PC-9 (cell line): ENCODE measurements around the gene PADI1. TPM values are rescaled to one million over a fixed set of nuclear protein-coding genes. Genes with fewer than 3 reads are reported as not detected.

ENCODE experiments used
- BruUV-seq: library from RNA; stranded (reverse); fragments of 400-500 nt; replicated peaks from 2 replicates; lab custom pipeline; 2021; lab: Mats Ljungman, UMichigan
- CTCF ChIA-PET: fragments of 300-600 bp; sonication (Branson Sonifier 250); formaldehyde crosslinking; loops from one replicate; lab custom pipeline; 2022; ENCODE audit warnings: antibody characterized with exemption; lab: Charles Lee
- POLR2A ChIA-PET: fragments of 300-600 bp; sonication (Branson Sonifier 250); formaldehyde crosslinking; loops from one replicate; lab custom pipeline; 2022; ENCODE audit warnings: antibody characterized with exemption; ENCODE audit not compliant: unreplicated experiment; lab: Charles Lee
- DNase-seq, 2 experiments: peaks; one replicate each; pipeline versions ENCODE4 v3.0.0 to v3.0.0-alpha.2; 2015 to 2022; ENCODE audit warnings: mixed read lengths in 1 of 2
- H2AFZ ChIP-seq: fragments of 200-600 bp; sonication (generic); 2 replicates; pipeline ENCODE4 v1.8.1; 2017; ENCODE audit warnings: antibody characterized with exemption
- H3F3A ChIP-seq: fragments of 200-600 bp; sonication (generic); 2 replicates; pipeline ENCODE4 v1.8.1; 2017; ENCODE audit warnings: antibody characterized with exemption, mild to moderate bottlenecking, low read depth; ENCODE audit not compliant: insufficient read depth
- H3K27ac ChIP-seq: fragments of 200-600 bp; sonication (generic); 2 replicates; pipeline ENCODE4 v1.6.1; 2016; ENCODE audit warnings: mixed run types
- H3K27me3 ChIP-seq: fragments of 200-600 bp; sonication (generic); 2 replicates; pipeline ENCODE4 v1.6.1; 2016; ENCODE audit warnings: low read depth, mixed run types; ENCODE audit not compliant: insufficient read depth
- H3K36me3 ChIP-seq: fragments of 200-600 bp; sonication (generic); 2 replicates; pipeline ENCODE4 v1.6.1; 2016; ENCODE audit warnings: low read depth, mixed run types
- H3K4me1 ChIP-seq: fragments of 200-600 bp; sonication (generic); replicated peaks from 2 replicates; pipeline ENCODE4 v1.6.1; 2016; ENCODE audit warnings: mixed run types; ENCODE audit not compliant: insufficient read depth
- H3K4me2 ChIP-seq: fragments of 200-600 bp; sonication (generic); 2 replicates; pipeline ENCODE4 v1.6.1; 2017; ENCODE audit warnings: mixed run types
- H3K4me3 ChIP-seq: fragments of 200-600 bp; sonication (generic); 2 replicates; pipeline ENCODE4 v1.6.1; 2016; ENCODE audit warnings: mixed run types
- H3K79me2 ChIP-seq: fragments of 200-600 bp; sonication (generic); 2 replicates; pipeline ENCODE4 v1.6.1; 2017; ENCODE audit warnings: low read depth, mixed run types
- H3K9me2 ChIP-seq: fragments of 200-600 bp; sonication (generic); 2 replicates; pipeline ENCODE4 v1.8.1; 2017; ENCODE audit warnings: mild to moderate bottlenecking; ENCODE audit not compliant: insufficient read depth
- H3K9me3 ChIP-seq: fragments of 200-600 bp; sonication (generic); 2 replicates; pipeline ENCODE4 v1.8.1; 2016; ENCODE audit warnings: low read depth; ENCODE audit not compliant: insufficient read depth
- H4K20me1 ChIP-seq: fragments of 200-600 bp; sonication (generic); 2 replicates; pipeline ENCODE4 v1.8.1; 2017; ENCODE audit not compliant: insufficient read depth
- EZH2 ChIP-seq: fragments of 200-600 bp; sonication (generic); IDR thresholded peaks from 2 replicates; pipeline ENCODE4 v1.8.0; 2017; ENCODE audit warnings: antibody characterized with exemption, low read depth
- intact Hi-C: fragments of 100-400 bp; cut with micrococcal nuclease; formaldehyde crosslinking; loops from one replicate; pipeline ENCODE4 v1.10.0; 2022; ENCODE audit not compliant: unreplicated experiment
- total RNA-seq: library from RNA; stranded (reverse); gene quantifications from 2 replicates; pipeline ENCODE4 v1.2.3, GENCODE V29; 2021
- TF ChIP-seq, protein P1 (sequence below): fragments of 200-600 bp; sonication (generic); conservative IDR thresholded peaks from 2 replicates; pipeline ENCODE4 v1.6.1; 2017; ENCODE audit warnings: mixed run types, antibody characterized with exemption, mild to moderate bottlenecking, moderate library complexity

Gene PADI1
- total RNA-seq, 1 experiment from 2014 or later = 28.3 TPM

DNA sequence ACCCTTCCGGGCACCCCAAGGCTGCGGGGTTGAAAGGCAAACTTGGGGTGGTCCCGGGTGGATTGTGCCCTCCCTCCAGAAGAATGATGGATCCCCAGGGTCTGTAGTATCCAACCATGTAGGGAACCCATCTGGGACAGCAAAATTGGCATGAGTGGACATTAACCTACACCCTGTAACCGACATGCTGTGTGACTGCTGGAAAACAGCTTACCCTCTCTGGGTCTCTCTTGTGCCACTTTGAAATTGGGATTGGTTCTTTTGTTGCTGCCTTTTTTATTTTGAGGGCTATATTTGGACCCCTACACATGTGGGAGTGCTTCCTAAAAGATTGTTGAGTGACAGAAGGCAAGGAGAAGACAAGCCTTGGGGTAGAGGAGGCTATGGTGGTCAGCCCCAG, 19.5 kb downstream of the PADI1 start:
- POLR2A ChIA-PET = no interaction called here
- Histone ChIP-seq H3K79me2 (peaks cover 19% of the 10 kb centered on the region; the same call in 1 of the 2 replicates), H3K4me1 (peaks cover 42% of the 10 kb centered on the region), H3K27me3 (no peaks in the 10 kb centered on the region), H4K20me1 (no peaks in the 10 kb centered on the region), H3K4me2 (no peak overlapping the region), H3K36me3 (no peaks in the 10 kb centered on the region), H3K27ac (no peak overlapping the region), H3F3A (peaks cover 44% of the 10 kb centered on the region), H3K4me3 (no peak overlapping the region), H3K9me3 (no peaks in the 10 kb centered on the region), H2AFZ (no peak overlapping the region), H3K9me2 (no peaks in the 10 kb centered on the region)
- no TSS peak for BruUV-seq
- CTCF ChIA-PET = no interaction called here
- intact Hi-C loops = no loop called here
- DNase-seq = no peak
- TF ChIP-seq, protein P1, sequence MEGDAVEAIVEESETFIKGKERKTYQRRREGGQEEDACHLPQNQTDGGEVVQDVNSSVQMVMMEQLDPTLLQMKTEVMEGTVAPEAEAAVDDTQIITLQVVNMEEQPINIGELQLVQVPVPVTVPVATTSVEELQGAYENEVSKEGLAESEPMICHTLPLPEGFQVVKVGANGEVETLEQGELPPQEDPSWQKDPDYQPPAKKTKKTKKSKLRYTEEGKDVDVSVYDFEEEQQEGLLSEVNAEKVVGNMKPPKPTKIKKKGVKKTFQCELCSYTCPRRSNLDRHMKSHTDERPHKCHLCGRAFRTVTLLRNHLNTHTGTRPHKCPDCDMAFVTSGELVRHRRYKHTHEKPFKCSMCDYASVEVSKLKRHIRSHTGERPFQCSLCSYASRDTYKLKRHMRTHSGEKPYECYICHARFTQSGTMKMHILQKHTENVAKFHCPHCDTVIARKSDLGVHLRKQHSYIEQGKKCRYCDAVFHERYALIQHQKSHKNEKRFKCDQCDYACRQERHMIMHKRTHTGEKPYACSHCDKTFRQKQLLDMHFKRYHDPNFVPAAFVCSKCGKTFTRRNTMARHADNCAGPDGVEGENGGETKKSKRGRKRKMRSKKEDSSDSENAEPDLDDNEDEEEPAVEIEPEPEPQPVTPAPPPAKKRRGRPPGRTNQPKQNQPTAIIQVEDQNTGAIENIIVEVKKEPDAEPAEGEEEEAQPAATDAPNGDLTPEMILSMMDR = no peak
- no peak for TF ChIP-seq EZH2

DNA sequence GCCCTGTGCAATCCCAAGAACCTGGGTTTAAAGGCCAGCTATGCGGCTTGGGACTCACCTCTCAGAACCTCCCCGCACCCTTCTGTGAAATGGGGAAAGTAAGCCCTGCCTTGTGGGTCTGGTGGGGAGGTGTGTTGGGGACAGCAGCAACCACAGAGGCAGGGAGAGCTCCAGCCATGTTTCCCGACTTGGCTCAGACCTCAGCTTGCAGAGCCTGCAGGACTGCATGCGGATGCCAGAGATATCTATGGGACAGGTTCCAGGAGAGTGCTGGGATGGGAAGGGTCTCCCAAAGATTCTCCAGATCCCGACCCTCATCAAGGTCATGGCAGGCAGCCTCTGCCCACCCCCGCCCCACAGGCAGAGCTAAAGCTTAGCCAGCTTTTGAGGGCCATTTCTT, 20.2 kb downstream of the PADI1 start:
- no peak for TF ChIP-seq EZH2
- TF ChIP-seq, protein P1 = no peak
- Histone ChIP-seq H3K4me1 (peaks cover 49% of the 10 kb centered on the region), H3K27me3 (no peaks in the 10 kb centered on the region), H4K20me1 (no peaks in the 10 kb centered on the region), H3K27ac (peak overlapping the region; percentile 81; the same call in 1 of the 2 replicates), H3K9me2 (no peaks in the 10 kb centered on the region), H3K79me2 (peaks cover 13% of the 10 kb centered on the region; the same call in 1 of the 2 replicates), H3K4me3 (no peak overlapping the region), H3K9me3 (no peaks in the 10 kb centered on the region), H3F3A (peaks cover 51% of the 10 kb centered on the region), H2AFZ (no peak overlapping the region), H3K36me3 (no peaks in the 10 kb centered on the region), H3K4me2 (no peak overlapping the region)
- POLR2A ChIA-PET = no interaction called here
- intact Hi-C loops = no loop called here
- CTCF ChIA-PET = interaction anchor here (0.6 kb wide), 1 partner anchor 93 kb away, joined by 6 read pairs; no protein-coding TSS in a partner anchor
- DNase-seq = no peak
- no TSS peak for BruUV-seq

DNA sequence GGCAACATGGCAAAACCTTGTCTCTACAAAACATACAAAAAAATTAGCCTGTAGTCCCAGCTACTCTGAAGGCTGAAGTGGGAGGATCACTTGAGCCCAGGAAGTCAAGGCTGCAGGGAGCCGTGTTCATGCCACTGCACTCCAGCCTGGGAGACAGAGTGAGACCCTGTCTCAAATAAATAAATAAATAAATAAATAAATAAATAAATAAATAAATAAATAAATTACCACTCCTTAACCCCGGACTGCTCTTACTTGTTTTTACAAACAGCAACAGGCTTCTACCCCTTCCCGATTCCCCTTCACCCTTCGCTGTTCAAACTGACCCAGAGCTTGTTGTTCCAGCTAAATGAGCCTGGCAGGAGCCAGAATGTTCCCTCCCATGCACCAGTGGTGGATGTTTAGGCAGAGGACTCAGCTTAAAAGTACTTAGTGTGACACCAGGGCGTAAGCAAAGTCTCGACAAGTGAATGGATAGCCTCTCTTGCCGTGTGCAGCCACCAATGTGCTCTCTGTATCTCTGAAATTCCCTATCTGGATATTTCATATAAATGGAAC, 22.5 kb downstream of the PADI1 start:
- Histone ChIP-seq H3K4me1 (peaks cover 72% of the 10 kb centered on the region), H3K36me3 (no peaks in the 10 kb centered on the region), H2AFZ (no peak overlapping the region), H3K4me3 (no peak overlapping the region), H3K9me3 (no peaks in the 10 kb centered on the region), H3K9me2 (no peaks in the 10 kb centered on the region), H3K4me2 (0 out of 2 replicates have a peak overlapping the region, but pooled peaks have one; percentile 61), H3K79me2 (peaks cover 9% of the 10 kb centered on the region; the same call in 1 of the 2 replicates), H3K27ac (peak overlapping the region; percentile 100), H3F3A (peaks cover 69% of the 10 kb centered on the region), H4K20me1 (no peaks in the 10 kb centered on the region), H3K27me3 (no peaks in the 10 kb centered on the region)
- TF ChIP-seq, protein P1 = no peak
- TF ChIP-seq EZH2 = no peak
- ChIA-PET POLR2A (no interaction called here), CTCF (interaction anchor here (0.6 kb wide), 1 partner anchor 103 kb away, joined by 6 read pairs; no protein-coding TSS in a partner anchor)
- BruUV-seq = no TSS peak
- DNase-seq = no peak
- intact Hi-C loops = no loop called here
